GM23248 (cell line): ENCODE data around the gene RAB18.

Source experiments
- EZH2 ChIP-seq: fragments of 200-600 bp; sonication (generic); IDR thresholded peaks from 2 replicates; pipeline ENCODE4 v1.6.1; 2018; ENCODE audit warnings: antibody characterized with exemption, mild to moderate bottlenecking; ENCODE audit not compliant: insufficient read depth, poor library complexity, severe bottlenecking
- EZH2phosphoT487 ChIP-seq: fragments of 200-600 bp; sonication (generic); IDR thresholded peaks from 2 replicates; pipeline ENCODE4 v1.6.1; 2018; ENCODE audit warnings: antibody characterized with exemption, moderate library complexity, mild to moderate bottlenecking, low read depth; ENCODE audit not compliant: insufficient read depth

- TF ChIP-seq EZH2 (no peak), EZH2phosphoT487 (no peak)
Observed at GRCh38 chr10:27485368-27485767, 18.7 kb upstream of the RAB18 start.
